Activated gamma-delta T cell treated with anti-CD3 and anti-CD28 coated beads, Interleukin-2, amount 50 U/mL, for 16 hours (primary cell): ENCODE measurements around the gene MTCH2.
A peak's percentile ranks its signal among the peaks of the same experiment; 100 is the strongest.

ENCODE experiments used
- DNase-seq: peaks from one replicate; pipeline ENCODE4 v3.0.0-alpha.2; 2020; ENCODE audit warnings: low read depth

The MTCH2 gene

DNA sequence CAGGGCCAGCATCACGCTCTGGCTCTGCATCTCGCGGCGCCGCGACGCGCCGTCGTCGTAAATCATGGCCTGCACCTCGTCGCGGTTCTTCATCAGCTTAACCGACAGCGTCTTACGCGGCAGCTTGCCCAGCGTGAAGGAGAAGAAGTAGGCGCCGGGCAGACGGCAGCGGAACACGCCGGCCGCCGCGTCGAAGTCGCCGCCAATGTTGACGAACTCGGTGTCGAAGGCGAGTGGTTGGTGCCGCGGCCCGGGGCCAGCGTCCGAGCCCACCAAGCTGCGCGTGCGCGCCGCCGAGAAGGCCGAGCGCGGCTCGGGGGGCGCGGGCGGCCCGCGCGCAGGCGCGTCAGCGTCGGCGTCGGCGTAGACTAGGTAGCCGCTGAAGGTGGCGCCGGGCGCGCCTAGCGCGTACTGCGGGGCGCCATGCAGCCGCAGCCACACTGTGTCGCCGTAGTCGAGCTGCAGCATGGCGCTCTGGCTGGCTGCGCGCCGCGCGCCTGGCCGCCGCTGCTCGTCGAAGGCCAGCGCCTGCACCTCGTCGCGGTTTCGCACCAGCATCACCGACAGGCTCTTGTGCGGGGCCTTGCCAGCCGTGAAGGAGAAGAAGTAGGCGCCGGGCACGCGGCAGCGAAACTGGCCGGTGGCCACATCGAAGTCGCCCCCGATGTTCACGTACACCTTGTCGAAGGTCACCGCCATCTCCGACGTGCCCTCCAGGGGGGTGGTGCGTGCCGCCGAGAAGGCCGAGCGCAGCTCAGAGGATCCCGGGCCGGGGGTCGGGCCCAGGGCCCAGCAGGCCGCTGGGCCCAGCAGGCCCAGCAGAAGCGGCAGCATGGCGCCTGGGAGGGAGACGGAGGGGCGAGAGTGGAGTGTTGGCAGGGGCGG lies 52.1 kb downstream of the MTCH2 start:
- DNase-seq = no peak

DNA sequence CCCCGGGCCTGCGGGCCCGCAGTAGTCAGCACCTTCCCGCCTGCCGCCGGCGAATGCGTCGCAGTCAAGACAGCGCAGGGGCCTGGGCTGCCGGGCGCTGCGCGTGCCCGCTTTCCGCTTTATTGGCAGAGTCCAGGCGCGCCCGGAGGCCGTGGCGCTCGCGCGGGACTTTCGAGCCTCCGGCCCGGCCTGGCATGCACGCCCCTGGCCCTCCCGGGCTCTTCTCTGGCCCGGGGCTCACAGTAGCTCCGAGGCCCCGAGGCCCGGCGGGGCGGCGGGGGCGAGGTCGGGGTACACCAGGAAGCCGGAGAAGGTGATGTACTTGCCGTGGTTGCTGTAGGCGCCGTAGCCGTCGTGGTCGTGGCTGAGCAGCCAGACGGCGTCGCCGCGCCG lies 52.8 kb downstream of the MTCH2 start:
- DNase-seq = no peak

DNA sequence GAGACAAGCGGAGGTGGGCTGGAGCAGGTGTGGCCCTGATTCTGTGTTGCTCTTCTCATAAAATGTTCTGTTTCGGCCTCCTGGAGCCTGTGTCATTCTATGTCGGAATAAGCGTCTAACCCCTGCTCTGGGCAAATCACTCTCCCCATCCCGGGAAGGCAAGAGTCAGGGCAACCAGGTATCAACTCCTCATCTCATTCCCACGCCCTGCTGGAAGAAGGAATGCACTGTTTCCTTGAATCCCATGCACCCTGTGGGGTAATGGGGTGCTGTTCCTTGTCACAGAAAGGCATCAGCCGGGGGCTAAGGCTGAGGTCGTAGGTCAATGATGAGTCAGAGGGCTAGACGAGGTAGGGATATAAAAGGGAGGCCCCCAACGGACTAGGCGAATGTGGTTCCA lies 53.2 kb downstream of the MTCH2 start:
- DNase-seq = no peak

DNA sequence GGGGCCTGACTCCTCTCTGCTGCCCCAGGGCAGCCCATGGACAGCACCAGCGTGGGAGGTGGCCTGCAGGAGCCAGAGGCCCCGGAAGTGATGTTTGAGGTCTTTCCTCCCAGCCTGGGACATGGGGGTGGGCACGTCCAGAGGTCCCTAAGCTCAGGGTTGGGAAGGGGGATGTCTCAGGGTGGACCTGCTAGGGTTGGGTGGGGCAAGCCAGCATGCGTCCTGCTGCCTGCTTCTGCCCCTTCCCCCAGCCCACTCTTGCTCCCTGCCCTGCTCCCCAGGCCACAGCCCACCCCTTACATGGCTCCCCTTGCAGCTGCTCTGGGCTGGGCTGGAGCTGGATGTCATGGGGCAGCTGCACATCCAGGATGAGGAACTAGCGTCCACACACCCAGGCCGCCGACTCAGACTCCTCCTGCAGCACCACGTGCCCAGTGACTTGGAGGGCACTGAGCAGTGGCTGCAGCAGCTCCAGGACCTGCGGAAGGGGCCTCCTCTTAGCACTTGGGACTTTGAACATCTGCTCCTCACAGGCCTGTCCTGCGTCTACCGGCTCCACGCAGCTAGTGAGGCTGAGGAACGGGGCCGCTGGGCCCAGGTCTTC lies 54.5 kb downstream of the MTCH2 start:
- no peak for DNase-seq

DNA sequence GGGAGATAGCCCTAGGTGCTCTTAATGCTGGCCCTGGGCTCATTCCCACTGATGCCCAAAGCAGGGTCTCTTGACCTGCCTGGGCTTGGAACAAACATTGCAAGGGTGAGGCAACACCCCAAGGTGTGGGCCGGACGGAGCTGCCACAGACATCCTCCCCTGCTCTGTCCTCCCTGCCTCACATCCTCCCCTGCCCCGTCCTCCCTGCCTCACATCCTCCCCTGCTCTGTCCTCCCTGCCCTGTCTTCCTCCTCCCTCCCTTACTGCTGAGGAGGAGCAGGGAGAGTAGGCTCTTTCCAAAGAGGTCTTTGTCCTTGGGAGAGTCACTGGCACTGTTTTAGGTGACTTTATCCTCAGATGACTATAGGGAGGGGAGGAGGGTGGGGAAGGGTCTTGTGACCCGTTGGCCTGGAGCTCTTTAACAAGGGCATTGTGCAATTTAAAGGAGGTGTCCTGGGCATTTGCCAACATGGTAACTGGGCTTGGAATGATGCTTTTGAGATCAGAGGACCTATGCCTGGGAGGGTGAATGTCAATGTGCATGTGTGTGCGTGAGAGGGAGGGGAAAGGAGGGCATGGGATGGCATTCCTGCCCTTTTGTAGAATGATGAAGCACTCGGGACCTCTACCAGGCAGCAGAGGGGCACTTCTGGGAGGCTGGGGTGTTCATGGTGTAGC lies 55.2 kb downstream of the MTCH2 start:
- DNase-seq = no peak

DNA sequence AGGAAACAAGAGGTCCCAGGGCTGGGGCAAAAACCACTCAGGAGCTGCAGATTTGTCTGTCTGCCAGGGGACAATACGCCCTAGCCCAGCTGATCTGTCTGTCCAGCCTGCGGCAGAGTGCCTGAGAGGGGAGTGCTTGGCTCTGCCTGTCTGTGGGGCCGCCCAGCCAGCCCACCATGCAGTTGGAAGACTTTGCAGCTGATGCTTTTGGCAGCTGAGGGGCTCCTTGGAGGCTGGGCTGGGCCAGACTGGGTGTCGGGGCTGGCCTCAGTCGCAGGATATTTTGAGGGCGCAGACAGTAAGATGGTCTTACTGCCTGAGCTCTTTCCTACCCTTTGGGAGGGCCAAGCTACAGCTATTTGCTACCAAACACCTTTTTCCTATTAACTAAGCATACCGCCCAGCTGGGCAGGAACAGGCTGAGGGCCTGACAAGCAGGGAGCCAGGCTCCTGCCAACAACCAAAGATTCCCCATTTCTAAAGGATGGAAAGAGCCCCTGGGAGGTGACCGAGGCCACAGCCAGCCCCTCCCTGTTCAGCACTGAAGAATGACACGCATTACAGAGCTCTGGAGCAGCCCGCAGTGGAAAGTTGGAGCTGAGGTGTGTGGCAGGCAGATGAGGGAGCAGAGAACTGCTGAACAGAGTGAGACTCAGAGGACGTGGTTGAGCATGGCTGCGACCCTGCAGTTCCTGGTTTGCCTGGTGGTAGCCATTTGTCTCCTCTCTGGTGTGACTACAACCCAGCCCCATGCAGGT lies 56.1 kb downstream of the MTCH2 start, which contains the start of gene FAM180B:
Gene FAM180B, plus strand, starts transcription at position 581 of the 758 bp plus-strand sequence. Its CDS starts 91 bp downstream, at position 672.
- no peak for DNase-seq

DNA sequence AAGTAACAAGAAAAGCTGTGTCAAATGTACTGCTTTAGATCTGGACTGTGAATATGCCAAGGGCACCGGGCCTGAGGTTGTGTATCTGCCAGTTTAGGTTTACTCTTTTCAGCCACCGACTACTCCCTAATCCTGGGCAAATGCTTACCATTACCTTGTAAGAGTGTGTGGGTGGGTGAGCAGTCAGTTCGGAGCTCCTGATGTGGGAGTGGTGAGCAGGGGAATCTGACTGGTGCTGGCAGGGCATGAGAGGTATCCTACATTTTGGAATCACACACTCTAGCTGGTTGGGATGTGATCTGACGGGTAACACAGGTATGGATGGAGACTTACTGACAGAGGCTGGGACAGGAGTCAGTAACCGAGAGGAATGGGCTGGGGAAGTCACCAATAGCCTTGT lies 58.5 kb downstream of the MTCH2 start:
- no peak for DNase-seq

DNA sequence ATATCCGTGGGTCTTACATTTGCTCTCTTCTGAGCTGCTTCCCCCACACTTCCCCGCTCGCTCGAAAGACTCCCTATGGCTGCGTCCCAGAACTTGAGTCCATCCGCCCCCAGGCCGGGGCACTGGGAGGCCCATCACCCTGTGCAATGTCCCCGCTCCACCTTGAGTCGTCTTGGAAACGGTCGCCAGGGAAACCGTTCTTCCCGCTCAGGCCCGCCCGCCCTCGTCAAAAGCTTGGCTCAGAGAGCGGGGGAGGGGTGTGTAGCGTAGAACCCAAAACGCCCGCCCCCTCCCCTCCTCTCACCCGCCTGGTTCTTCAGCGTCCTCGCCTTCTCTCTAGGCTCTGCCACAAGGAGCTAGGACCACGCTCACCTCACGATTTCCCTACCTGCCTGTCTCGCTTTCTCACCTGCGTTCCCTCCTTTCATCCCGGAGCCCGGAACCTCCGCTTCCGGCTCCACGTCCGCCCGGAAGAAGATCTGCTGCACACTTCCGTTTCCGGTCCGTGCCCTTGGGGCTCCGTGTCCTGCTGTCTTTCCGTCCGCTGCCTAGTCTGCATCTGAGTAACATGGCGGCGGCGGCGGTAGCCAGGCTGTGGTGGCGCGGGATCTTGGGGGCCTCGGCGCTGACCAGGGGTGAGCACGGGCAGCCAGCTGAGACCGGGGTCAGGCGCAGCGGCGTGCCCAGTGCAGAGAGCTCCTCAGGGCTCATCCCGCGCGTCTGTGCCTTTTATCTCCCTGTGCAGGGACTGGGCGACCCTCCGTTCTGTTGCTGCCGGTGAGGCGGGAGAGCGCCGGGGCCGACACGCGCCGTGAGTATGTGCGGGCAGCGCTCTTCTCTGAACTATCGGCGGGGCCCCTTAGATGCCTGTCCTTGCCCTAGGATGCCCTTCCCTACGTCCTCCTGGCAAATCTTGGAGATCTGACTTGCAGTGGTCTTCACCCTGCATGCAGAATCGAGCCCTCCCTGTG lies 63.5 kb downstream of the MTCH2 start, which contains the start of the genes KBTBD4 and NDUFS3:
Gene KBTBD4, minus strand, starts transcription at position 447 of the 971 bp plus-strand sequence. Its CDS starts 19 bp downstream, at position 428.
Gene NDUFS3, plus strand, starts transcription at position 551 of the 971 bp plus-strand sequence. Its CDS starts 18 bp downstream, at position 569.
- peak; percentile 82 for DNase-seq

DNA sequence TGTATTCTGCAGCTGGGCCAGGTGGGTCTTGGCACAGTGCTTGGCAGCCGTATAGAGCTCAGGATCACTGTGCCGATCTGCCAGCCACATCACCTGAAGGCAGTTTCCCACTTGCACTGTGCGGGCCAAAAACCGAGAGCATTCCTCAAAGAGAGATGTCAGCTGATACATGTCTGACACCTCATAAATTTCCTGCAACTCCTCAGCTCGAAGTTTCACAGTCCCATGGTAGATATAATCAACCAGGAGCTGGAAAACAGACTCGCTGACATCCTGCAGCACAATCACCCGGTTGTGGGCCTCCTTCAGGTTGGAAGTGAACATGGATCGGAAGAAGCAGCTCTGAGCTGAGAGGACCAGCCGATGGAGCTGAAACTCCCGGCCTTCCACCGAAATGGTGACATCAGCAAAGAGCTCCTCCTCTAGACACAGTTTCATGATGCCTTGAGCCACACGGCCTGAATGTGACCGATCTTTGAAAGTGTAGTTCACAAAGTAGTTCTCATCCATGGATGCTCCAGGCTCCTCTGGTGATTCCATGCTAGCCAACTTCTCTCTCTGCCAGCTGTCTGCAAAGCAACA lies 64.8 kb downstream of the MTCH2 start:
- no peak for DNase-seq

DNA sequence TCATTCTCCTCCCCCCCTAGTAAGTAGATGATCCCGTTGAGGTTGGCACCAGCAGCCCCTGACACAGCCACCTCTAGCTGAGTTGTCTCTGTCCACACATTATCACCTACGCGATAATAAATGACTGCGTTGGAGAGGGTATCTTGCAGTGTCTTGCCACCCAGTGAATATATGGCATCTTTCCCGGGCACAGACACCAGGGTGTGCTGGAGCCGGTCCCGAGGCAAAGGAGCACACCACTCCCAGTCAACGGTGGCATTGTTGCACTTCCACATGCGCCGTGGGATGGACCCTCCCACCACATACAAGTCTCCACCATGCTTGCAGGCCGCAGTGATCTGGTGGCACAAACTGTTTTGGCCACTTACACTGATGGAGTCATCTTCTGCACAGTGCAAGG lies 69.0 kb downstream of the MTCH2 start:
- no peak for DNase-seq

DNA sequence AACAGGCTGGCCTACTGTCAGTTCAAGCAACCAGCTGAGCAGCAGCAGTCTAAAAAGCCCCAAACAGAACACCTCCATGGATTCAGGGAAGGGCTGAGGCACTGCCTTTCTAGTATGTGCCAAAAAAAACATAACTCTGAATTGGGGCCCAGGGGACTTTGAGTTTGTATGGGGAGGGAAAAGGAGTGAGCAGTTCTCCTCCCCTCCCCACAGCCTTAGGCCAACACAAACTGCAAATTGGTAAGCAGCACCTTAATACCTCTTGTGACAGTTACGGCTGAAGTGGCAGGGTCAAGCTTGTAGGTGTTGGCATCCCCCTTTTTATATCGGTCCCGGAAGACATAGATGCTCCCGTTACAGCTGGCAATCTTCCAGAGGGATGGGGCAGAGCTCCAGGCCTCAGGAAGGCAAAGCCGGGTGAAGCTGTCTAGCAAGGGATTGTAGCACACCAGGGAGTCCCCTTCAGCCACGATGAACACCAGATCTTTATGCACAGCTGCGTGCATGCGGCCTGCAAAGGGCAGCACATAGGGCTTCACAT lies 69.6 kb downstream of the MTCH2 start:
- no peak for DNase-seq

DNA sequence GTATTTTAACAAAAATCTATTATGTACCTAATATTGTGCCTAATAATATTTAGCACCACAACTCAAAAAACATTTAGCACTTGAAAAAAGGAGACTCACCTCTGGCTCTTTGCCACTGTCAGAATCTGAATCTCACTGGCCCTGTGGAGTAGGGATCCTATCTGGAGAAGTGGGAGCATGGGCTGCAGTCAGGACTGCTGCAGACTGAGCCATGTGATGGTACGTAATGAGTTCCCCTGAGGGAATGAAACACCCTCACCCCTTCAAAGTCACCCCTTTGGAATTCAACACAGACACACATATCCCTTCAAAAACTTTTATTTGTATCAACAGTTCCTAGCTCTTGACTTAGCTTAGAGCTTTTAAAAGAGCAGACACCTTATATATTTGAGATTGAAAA lies 70.5 kb downstream of the MTCH2 start:
- DNase-seq = no peak

DNA sequence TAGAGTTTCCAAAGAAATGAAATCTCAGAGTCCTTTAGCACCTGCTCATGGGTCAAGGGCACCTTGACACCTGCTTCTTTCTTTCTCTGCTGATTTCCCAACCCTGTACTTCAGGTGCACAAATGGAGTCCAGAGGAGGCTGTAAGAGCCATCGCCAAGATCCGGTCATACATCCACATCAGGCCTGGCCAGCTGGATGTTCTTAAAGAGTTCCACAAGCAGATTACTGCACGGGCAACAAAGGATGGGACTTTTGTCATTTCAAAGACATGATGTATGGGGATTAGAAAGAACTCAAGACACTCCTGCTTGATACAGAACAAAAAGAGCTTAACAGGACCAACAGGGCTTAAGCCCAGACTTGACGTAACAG lies 71.0 kb downstream of the MTCH2 start:
- DNase-seq = no peak

DNA sequence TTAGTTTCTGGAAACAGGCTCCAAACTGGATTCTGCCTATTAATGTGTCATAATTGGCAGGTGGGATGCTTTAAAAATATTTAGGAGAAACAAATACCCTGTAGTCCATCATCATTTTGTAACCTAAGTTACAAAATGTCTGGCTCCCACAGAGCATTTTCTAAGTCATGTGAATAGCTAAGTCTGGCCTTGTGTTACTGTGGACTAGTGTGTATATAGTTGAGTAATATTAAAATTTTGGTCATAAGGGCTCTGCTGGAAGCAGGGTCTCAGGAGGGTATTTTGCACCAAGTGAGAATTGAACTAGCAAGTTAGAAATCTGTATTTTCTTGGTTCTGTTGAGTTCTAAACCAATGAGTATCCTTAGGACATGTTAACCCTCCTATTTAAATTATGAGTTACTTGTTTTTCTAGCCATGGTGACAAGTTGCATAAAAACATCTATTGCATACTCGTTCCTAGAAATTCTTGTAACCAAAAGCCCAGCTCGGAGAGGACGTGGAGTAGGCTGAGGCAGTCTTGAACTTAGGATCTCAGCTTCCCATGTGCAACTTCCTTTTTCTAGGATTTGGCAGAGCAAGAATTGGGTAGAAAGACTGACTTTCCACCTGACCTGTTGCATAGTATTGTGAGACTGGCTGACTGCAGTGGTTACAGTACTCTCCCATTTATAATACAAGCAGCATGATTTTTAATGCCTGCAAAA lies 71.6 kb downstream of the MTCH2 start:
- no peak for DNase-seq

DNA sequence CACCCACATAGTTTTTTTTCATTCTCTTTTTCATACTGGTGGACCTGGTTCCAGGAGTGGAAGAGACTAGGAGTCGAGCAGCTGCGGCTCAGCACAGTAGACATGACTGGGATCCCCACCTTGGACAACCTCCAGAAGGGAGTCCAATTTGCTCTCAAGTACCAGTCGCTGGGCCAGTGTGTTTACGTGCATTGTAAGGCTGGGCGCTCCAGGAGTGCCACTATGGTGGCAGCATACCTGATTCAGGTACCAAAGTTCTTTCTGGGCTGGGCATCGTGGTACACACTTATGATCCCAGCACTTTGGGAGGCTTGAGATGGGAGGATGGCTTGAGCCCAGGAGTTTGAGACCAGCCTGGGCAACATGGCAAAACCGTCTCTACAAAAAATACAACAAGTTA lies 72.7 kb downstream of the MTCH2 start:
- no peak for DNase-seq
